ENCODE results near the gene SLC2A1.

Gene SLC2A1
- long read RNA-seq, transcript SLC2A1-203 (10 exons, 3,670 nt): major isoform, 113 of 122 reads
- long read RNA-seq, partial matches to known transcripts: 6 of 122 reads
- long read RNA-seq, other reads (novel, unspliced or antisense): 2 of 122 reads

- Histone ChIP-seq H3K4me3 (replicated peaks; ENCODE audit: insufficient read depth, low read length) (peak within 1 kb of the TSS; percentile 82), H3K27ac (replicated peaks) (peak within 1 kb of the TSS; percentile 75), H3K27me3 (ENCODE audit: insufficient read depth, poor library complexity, severe bottlenecking) (peaks cover 3% of the 10 kb centered on the region)
- TF ChIP-seq SPI1 (IDR thresholded peaks at IDR 0.05; ENCODE audit: borderline replicate concordance, low read depth) (no peak), POLR2AphosphoS5 (IDR thresholded peaks at IDR 0.05; ENCODE audit: low read depth) (peak; percentile 95), GABPA (IDR thresholded peaks at IDR 0.05; ENCODE audit: low read depth) (no peak)
- TF ChIP-seq, protein P1, sequence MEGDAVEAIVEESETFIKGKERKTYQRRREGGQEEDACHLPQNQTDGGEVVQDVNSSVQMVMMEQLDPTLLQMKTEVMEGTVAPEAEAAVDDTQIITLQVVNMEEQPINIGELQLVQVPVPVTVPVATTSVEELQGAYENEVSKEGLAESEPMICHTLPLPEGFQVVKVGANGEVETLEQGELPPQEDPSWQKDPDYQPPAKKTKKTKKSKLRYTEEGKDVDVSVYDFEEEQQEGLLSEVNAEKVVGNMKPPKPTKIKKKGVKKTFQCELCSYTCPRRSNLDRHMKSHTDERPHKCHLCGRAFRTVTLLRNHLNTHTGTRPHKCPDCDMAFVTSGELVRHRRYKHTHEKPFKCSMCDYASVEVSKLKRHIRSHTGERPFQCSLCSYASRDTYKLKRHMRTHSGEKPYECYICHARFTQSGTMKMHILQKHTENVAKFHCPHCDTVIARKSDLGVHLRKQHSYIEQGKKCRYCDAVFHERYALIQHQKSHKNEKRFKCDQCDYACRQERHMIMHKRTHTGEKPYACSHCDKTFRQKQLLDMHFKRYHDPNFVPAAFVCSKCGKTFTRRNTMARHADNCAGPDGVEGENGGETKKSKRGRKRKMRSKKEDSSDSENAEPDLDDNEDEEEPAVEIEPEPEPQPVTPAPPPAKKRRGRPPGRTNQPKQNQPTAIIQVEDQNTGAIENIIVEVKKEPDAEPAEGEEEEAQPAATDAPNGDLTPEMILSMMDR (IDR thresholded peaks at IDR 0.05; ENCODE audit: insufficient read depth, low read length): no peak
- TF ChIP-seq, protein P2, sequence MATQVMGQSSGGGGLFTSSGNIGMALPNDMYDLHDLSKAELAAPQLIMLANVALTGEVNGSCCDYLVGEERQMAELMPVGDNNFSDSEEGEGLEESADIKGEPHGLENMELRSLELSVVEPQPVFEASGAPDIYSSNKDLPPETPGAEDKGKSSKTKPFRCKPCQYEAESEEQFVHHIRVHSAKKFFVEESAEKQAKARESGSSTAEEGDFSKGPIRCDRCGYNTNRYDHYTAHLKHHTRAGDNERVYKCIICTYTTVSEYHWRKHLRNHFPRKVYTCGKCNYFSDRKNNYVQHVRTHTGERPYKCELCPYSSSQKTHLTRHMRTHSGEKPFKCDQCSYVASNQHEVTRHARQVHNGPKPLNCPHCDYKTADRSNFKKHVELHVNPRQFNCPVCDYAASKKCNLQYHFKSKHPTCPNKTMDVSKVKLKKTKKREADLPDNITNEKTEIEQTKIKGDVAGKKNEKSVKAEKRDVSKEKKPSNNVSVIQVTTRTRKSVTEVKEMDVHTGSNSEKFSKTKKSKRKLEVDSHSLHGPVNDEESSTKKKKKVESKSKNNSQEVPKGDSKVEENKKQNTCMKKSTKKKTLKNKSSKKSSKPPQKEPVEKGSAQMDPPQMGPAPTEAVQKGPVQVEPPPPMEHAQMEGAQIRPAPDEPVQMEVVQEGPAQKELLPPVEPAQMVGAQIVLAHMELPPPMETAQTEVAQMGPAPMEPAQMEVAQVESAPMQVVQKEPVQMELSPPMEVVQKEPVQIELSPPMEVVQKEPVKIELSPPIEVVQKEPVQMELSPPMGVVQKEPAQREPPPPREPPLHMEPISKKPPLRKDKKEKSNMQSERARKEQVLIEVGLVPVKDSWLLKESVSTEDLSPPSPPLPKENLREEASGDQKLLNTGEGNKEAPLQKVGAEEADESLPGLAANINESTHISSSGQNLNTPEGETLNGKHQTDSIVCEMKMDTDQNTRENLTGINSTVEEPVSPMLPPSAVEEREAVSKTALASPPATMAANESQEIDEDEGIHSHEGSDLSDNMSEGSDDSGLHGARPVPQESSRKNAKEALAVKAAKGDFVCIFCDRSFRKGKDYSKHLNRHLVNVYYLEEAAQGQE (IDR thresholded peaks at IDR 0.05; ENCODE audit: insufficient replicate concordance, low read depth): peak; percentile 68
- peak; percentile 92 to 94 for DNase-seq (ENCODE audit: low read depth in 1 of 2, low spot score in 1 of 2)
Measured at GRCh38 chr1:42958488-42959319, at the start of gene SLC2A1. Gene SLC2A1 (minus strand): TSS chr1:42958868. CDS start chr1:42958651, 217 bp downstream.

- Histone ChIP-seq H3K27me3 (ENCODE audit: insufficient read depth, poor library complexity, severe bottlenecking) (no peaks in the 10 kb centered on the region), H3K27ac (replicated peaks) (no peak overlapping the region), H3K4me3 (replicated peaks; ENCODE audit: insufficient read depth, low read length) (no peak overlapping the region)
- no peak for DNase-seq (ENCODE audit: low read depth in 1 of 2, low spot score in 1 of 2)
- TF ChIP-seq, protein P2 (IDR thresholded peaks at IDR 0.05; ENCODE audit: insufficient replicate concordance, low read depth): no peak
- no peak for TF ChIP-seq GABPA (IDR thresholded peaks at IDR 0.05; ENCODE audit: low read depth)
Measured at GRCh38 chr1:43007377-43008114, 48.9 kb upstream of the SLC2A1 start.

GRCh38 chr1:43005460-43006361, 47.0 kb upstream of the SLC2A1 start:
- no peaks in the 10 kb centered on the region for H3K27me3 ChIP-seq (ENCODE audit: insufficient read depth, poor library complexity, severe bottlenecking)
- TF ChIP-seq POLR2AphosphoS5 (IDR thresholded peaks at IDR 0.05; ENCODE audit: low read depth) (no peak), GABPA (IDR thresholded peaks at IDR 0.05; ENCODE audit: low read depth) (no peak), SPI1 (IDR thresholded peaks at IDR 0.05; ENCODE audit: borderline replicate concordance, low read depth) (no peak)
- TF ChIP-seq, protein P2 (IDR thresholded peaks at IDR 0.05; ENCODE audit: insufficient replicate concordance, low read depth): no peak
- TF ChIP-seq, protein P1 (IDR thresholded peaks at IDR 0.05; ENCODE audit: insufficient read depth, low read length): no peak
- no peak overlapping the region for H3K4me3 ChIP-seq (replicated peaks; ENCODE audit: insufficient read depth, low read length)
- DNase-seq (ENCODE audit: low read depth in 1 of 2, low spot score in 1 of 2): no peak
- H3K27ac ChIP-seq (replicated peaks): no peak overlapping the region

Measured in HL-60 (cell line).